ENCODE data around the gene RXRA.
A peak's percentile ranks its signal among the peaks of the same experiment; 100 is the strongest.

The RXRA gene

GRCh38 chr9:134455021-134455471, 128.8 kb downstream of the RXRA start:
- H3K79me2 ChIP-seq: no peaks in the 10 kb centered on the region
- H3K4me2 ChIP-seq (ENCODE audit: low read length): no peak overlapping the region
- H3K27ac ChIP-seq: no peak overlapping the region
- H3K4me1 ChIP-seq: no peaks in the 10 kb centered on the region
- TF ChIP-seq, protein P1, sequence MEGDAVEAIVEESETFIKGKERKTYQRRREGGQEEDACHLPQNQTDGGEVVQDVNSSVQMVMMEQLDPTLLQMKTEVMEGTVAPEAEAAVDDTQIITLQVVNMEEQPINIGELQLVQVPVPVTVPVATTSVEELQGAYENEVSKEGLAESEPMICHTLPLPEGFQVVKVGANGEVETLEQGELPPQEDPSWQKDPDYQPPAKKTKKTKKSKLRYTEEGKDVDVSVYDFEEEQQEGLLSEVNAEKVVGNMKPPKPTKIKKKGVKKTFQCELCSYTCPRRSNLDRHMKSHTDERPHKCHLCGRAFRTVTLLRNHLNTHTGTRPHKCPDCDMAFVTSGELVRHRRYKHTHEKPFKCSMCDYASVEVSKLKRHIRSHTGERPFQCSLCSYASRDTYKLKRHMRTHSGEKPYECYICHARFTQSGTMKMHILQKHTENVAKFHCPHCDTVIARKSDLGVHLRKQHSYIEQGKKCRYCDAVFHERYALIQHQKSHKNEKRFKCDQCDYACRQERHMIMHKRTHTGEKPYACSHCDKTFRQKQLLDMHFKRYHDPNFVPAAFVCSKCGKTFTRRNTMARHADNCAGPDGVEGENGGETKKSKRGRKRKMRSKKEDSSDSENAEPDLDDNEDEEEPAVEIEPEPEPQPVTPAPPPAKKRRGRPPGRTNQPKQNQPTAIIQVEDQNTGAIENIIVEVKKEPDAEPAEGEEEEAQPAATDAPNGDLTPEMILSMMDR (IDR thresholded peaks at IDR 0.05): no peak
- H3K4me3 ChIP-seq (ENCODE audit: low read depth, low read length): no peak overlapping the region
- H3K27me3 ChIP-seq (ENCODE audit: control insufficient read depth, insufficient read depth, low read length): no peaks in the 10 kb centered on the region
- no peak overlapping the region for H2AFZ ChIP-seq
- no peaks in the 10 kb centered on the region for H3K9me3 ChIP-seq (ENCODE audit: control insufficient read depth, low read length)
- no peaks in the 10 kb centered on the region for H3K36me3 ChIP-seq (ENCODE audit: control insufficient read depth, insufficient read depth, low read length)
- no peak overlapping the region for H3K9ac ChIP-seq

- TF ChIP-seq, protein P1 (IDR thresholded peaks at IDR 0.05): no peak
- Histone ChIP-seq H3K27ac (peak overlapping the region; percentile 60), H3K4me1 (no peaks in the 10 kb centered on the region), H3K36me3 (ENCODE audit: control insufficient read depth, insufficient read depth, low read length) (no peaks in the 10 kb centered on the region), H3K9me3 (ENCODE audit: control insufficient read depth, low read length) (no peaks in the 10 kb centered on the region), H3K79me2 (no peaks in the 10 kb centered on the region), H3K27me3 (ENCODE audit: control insufficient read depth, insufficient read depth, low read length) (no peaks in the 10 kb centered on the region), H3K4me2 (ENCODE audit: low read length) (peak overlapping the region; percentile 38), H2AFZ (no peak overlapping the region), H3K9ac (no peak overlapping the region), H3K4me3 (ENCODE audit: low read depth, low read length) (no peak overlapping the region)
Observed at GRCh38 chr9:134455537-134455933, 129.3 kb downstream of the RXRA start.

DNA sequence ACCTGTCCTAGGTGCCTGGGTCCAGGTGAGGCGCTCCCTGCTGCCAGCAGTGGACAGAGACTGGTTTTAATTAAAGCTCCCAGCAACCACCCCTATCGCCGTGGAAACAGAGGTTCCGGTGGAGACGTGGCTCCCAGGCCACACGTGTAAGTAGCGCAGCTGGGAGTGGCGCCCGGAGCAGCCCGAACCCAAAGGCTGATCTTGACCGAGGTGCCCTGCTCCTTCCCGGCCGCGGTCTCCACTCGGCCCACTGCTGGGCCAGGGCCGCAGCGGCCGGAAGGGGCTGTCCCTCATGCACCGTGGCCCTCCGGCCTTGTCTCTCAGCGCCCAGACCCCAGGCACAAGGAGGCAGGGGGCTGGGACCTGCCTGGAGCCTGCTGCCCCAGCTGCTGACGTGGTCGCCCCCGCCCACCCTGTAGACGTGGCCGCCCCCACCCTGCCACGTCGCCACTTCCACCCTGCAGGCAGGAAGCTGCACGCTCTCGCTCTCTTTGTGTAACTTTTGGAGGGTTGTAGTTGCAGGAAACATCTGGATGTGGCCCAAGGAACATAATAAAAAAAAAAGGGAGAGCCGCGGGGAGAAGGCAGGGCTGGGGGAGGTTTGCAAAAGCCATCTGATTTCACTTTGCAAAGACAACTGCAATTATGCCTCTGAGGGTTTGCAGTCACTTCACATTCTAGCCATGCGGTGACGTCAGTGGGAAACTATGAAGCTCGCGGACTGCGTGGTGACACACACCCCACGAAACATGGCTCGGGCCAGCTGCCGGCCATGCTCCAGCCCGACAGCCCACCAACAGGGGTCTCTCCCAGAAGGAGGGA, 129.9 kb downstream of the RXRA start:
- H3K79me2 ChIP-seq: no peaks in the 10 kb centered on the region
- no peak overlapping the region for H2AFZ ChIP-seq
- H3K9ac ChIP-seq: no peak overlapping the region
- peak overlapping the region; percentile 60 for H3K27ac ChIP-seq
- peak overlapping the region; percentile 11 for H3K4me3 ChIP-seq (ENCODE audit: low read depth, low read length)
- peak overlapping the region; percentile 38 for H3K4me2 ChIP-seq (ENCODE audit: low read length)
- no peaks in the 10 kb centered on the region for H3K36me3 ChIP-seq (ENCODE audit: control insufficient read depth, insufficient read depth, low read length)
- TF ChIP-seq, protein P1 (IDR thresholded peaks at IDR 0.05): no peak
- H3K27me3 ChIP-seq (ENCODE audit: control insufficient read depth, insufficient read depth, low read length): no peaks in the 10 kb centered on the region
- H3K9me3 ChIP-seq (ENCODE audit: control insufficient read depth, low read length): no peaks in the 10 kb centered on the region
- no peaks in the 10 kb centered on the region for H3K4me1 ChIP-seq

DNA sequence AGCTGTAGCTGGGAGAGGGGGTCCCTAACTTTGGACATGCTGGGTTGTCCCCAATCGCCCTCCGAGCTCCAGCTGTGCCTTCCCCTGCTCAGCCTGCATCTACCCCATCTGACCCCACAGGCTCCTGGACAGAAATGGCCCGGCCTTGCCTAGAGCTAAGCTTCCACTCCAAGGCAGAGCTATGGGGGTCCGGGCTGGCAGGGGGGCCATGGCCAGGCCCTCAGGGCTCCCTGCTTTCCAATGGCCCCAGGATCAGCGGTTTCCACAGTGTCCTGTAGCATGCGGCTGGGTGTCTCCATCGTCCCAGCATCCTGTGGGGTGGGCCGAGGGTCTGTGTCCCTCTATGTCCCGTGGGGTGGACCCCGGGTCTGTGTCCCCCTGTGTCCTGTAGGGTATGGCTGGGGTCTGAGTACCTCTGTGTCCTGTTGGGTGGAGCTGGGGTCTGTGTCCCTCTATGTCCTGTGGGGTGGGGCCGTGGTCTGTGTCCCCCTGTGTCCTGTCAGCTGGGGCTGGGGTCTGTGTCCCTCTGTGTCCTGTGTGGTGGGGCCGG, 130.6 kb downstream of the RXRA start:
- Histone ChIP-seq H3K9ac (no peak overlapping the region), H3K36me3 (ENCODE audit: control insufficient read depth, insufficient read depth, low read length) (no peaks in the 10 kb centered on the region), H3K4me3 (ENCODE audit: low read depth, low read length) (no peak overlapping the region), H3K4me2 (ENCODE audit: low read length) (no peak overlapping the region), H2AFZ (no peak overlapping the region), H3K27ac (peak overlapping the region; percentile 59), H3K9me3 (ENCODE audit: control insufficient read depth, low read length) (no peaks in the 10 kb centered on the region), H3K27me3 (ENCODE audit: control insufficient read depth, insufficient read depth, low read length) (no peaks in the 10 kb centered on the region), H3K4me1 (no peaks in the 10 kb centered on the region), H3K79me2 (no peaks in the 10 kb centered on the region)
- TF ChIP-seq, protein P1 (IDR thresholded peaks at IDR 0.05): no peak

All from parathyroid adenoma (tissue), 2 donors.